ENCODE data around the gene RBM42. TPM values are rescaled to one million over a fixed set of nuclear protein-coding genes. Genes with fewer than 3 reads are reported as not detected.
A peak's percentile ranks its signal among the peaks of the same experiment; 100 is the strongest.
"Not testable (repeated sequence)": the region's sequence is repeated elsewhere in the genome, so short reads cannot be mapped to it uniquely, and the experiment has no call there.

Gene RBM42
- total RNA-seq, 3 donors from 2014 or later, result 44.6 to 51.4 (median 44.6) TPM

DNA sequence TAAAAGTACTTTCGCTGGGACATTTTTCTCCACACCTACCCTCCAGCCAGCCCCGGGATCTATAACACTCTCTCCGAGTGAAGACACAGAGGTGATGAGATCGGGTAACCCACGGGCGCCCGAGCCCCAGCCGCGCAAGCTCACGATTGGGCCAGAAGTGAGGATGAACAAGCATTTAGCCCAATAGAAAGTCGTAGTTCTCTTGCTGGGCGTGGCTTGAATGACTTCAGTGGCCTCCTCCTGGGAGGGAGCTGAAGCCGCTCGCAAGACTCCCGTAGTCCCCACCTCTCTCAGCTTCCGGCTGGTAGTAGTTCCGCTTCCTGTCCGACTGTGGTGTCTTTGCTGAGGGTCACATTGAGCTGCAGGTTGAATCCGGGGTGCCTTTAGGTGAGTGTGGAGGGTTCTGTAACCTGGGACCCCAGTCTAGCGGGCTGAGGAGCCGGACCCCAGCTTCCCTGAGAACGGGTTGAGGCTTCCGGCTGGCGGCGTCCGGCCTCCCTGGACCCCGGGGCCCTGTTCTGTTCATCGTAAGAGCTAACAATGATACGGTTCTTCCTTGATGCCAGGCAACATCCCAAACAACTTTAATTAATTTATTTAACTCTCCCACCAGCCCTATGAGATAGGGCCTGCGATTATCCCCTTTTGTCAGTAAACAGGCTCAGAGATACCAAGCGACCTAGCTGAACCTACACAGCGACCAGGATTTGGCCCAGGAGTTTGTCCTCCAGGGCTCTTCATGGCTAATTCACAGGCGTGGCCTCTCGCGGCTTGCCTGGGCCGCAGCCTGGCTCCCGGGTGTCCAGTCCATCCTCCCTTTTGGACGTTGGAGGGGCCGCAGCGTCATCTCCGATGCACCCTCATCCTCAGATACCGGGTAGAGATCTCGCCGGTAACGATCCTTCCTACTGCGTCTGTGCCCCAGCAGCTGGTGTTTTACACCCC, 19.5 kb downstream of the RBM42 start, which contains the start of gene COX6B1:
Gene COX6B1 (plus strand): TSS at position 307 of the 945 bp plus-strand sequence. CDS start 2,921 bp downstream, outside the sequence.
- H3K36me3 ChIP-seq, result no peaks in the 10 kb centered on the region
- no peaks in the 10 kb centered on the region for H3K27me3 ChIP-seq
- peak within 1 kb of the TSS; percentile 84 to 90 (median 88) for H3K4me3 ChIP-seq
- peak; percentile 91 to 95 for DNase-seq (ENCODE audit: low spot score in 2 of 2)
- peak within 1 kb of the TSS; percentile 89 for H3K27ac ChIP-seq
- intact Hi-C loops (cut with DNase I; ENCODE audit: low total_unique reads), result no loop called here
- no peaks in the 10 kb centered on the region for H3K9me3 ChIP-seq
- TF ChIP-seq POLR2A (IDR thresholded peaks at IDR 0.05) (peak; percentile 46), POLR2AphosphoS5 (IDR thresholded peaks at IDR 0.05) (peak; percentile 47 to 87 (median 65))
- TF ChIP-seq, protein P1, sequence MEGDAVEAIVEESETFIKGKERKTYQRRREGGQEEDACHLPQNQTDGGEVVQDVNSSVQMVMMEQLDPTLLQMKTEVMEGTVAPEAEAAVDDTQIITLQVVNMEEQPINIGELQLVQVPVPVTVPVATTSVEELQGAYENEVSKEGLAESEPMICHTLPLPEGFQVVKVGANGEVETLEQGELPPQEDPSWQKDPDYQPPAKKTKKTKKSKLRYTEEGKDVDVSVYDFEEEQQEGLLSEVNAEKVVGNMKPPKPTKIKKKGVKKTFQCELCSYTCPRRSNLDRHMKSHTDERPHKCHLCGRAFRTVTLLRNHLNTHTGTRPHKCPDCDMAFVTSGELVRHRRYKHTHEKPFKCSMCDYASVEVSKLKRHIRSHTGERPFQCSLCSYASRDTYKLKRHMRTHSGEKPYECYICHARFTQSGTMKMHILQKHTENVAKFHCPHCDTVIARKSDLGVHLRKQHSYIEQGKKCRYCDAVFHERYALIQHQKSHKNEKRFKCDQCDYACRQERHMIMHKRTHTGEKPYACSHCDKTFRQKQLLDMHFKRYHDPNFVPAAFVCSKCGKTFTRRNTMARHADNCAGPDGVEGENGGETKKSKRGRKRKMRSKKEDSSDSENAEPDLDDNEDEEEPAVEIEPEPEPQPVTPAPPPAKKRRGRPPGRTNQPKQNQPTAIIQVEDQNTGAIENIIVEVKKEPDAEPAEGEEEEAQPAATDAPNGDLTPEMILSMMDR (IDR thresholded peaks at IDR 0.05), result no peak
- H3K4me1 ChIP-seq, result peaks cover 0 to 10% of the 10 kb centered on the region in 2 donors

DNA sequence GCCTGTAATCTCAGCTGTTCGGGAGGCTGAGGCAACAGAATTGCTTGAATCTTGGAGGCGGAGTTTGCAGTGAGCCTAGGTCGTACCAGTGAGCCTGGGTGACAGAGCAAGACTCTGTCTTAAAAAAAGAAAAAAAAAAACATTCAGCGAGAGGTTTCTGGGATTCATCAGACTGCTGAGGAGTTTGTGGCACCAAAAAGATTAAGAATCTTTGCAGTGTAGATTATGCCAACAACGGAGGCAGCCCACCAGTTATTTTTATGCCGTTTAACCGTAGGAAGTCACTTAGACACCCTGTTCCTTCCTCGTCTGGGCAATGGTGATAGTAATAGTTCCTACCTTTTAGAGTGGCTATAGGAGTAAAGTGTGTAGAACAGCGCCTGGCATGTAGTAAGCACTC, 21.7 kb downstream of the RBM42 start:
- Histone ChIP-seq H3K4me1 (peaks cover 0 to 10% of the 10 kb centered on the region in 2 donors), H3K36me3 (peaks cover 5% of the 10 kb centered on the region), H3K27me3 (no peaks in the 10 kb centered on the region), H3K27ac (no peak overlapping the region), H3K4me3 (no peak overlapping the region), H3K9me3 (no peaks in the 10 kb centered on the region)
- TF ChIP-seq, protein P1 (IDR thresholded peaks at IDR 0.05), result no peak
- TF ChIP-seq POLR2AphosphoS5 (IDR thresholded peaks at IDR 0.05) (no peak), POLR2A (IDR thresholded peaks at IDR 0.05) (no peak)
- intact Hi-C loops (cut with DNase I; ENCODE audit: low total_unique reads), result no loop called here
- DNase-seq (ENCODE audit: low spot score in 2 of 2), result no peak

DNA sequence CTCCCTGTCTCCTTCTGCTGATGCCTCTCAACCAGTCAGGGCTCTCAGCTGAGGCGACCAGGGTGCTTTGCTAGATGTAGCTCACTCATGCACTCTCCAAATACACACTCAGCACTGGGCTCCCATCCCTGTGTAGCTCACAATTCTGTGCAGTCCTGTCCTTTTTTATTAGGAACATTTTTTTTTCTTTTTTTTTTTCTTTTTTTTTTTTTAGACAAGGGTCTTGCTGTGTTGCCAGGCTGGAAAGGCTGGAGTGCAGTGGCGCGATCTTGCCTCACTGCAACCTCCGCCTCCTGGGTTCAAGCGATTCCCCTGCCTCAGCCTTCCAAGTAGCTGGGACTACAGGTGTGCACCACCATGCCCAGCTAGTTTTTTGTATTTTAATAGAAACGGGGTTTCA, 26.0 kb downstream of the RBM42 start:
- H3K27ac ChIP-seq; H3K9me3 ChIP-seq; H3K27me3 ChIP-seq; intact Hi-C loops (cut with DNase I; ENCODE audit: low total_unique reads); H3K4me1 ChIP-seq; H3K4me3 ChIP-seq; DNase-seq (ENCODE audit: low spot score in 2 of 2); H3K36me3 ChIP-seq: not testable (repeated sequence)

DNA sequence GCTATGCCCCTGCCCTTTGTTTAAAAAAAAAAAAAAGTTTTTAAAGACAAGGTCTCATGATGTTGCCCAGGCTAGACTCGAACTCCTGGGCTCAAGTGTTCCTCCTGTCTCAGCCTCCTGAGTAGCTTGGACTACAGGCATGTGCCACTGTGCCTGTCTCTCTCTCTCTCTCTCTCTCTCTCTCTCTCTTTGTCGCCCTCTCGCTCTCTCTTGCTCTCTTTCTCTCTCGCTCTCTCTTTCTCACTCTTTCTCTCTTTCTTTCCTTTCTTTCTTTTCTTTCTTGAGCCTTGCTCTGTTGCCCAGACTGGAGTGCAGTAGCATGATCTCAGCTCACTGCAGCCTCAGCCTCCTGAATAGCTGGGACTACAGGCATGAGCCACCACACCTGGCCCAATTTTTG, 26.8 kb downstream of the RBM42 start:
- TF ChIP-seq POLR2AphosphoS5 (IDR thresholded peaks at IDR 0.05) (no peak), POLR2A (IDR thresholded peaks at IDR 0.05) (no peak)
- TF ChIP-seq, protein P1 (IDR thresholded peaks at IDR 0.05), result no peak
- DNase-seq (ENCODE audit: low spot score in 2 of 2), result no peak
- H3K4me1 ChIP-seq, result no peaks in the 10 kb centered on the region
- no peaks in the 10 kb centered on the region for H3K27me3 ChIP-seq
- intact Hi-C loops (cut with DNase I; ENCODE audit: low total_unique reads), result no loop called here
- peaks cover 5% of the 10 kb centered on the region for H3K36me3 ChIP-seq
- no peak overlapping the region for H3K27ac ChIP-seq
- no peak overlapping the region for H3K4me3 ChIP-seq
- H3K9me3 ChIP-seq, result no peaks in the 10 kb centered on the region

DNA sequence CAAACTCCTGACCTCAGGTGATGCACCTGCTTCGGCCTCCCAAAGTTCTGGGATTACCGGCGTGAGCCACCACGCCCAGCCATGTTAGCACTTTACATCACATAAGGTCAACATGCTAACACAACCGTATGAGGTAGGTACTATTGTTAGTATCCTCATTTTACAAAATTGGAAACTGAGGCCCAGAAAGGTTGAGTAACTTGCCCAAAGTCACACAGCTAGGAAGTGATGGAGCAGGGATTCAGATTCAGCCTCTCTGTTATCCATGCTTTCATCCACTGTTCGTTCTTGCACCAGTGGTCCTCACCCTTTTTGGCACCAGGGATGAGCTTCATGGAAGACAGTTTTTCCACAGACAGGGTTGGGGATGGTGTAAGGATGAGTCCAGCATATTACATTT, 27.9 kb downstream of the RBM42 start:
- H3K27me3 ChIP-seq, result no peaks in the 10 kb centered on the region
- H3K9me3 ChIP-seq, result no peaks in the 10 kb centered on the region
- TF ChIP-seq, protein P1 (IDR thresholded peaks at IDR 0.05), result no peak
- TF ChIP-seq POLR2AphosphoS5 (IDR thresholded peaks at IDR 0.05), result no peak
- TF ChIP-seq POLR2A (IDR thresholded peaks at IDR 0.05), result no peak
- no peak overlapping the region for H3K4me3 ChIP-seq
- intact Hi-C loops (cut with DNase I; ENCODE audit: low total_unique reads), result no loop called here
- H3K4me1 ChIP-seq, result no peaks in the 10 kb centered on the region
- peaks cover 5% of the 10 kb centered on the region for H3K36me3 ChIP-seq
- no peak overlapping the region for H3K27ac ChIP-seq
- DNase-seq (ENCODE audit: low spot score in 2 of 2), result no peak
